Esophagus mucosa (tissue), 1 donor: Measurements from ENCODE around the gene MPRIP. TPM values are rescaled to one million over a fixed set of nuclear protein-coding genes. Genes with fewer than 3 reads are reported as not detected.
"Not testable (repeated sequence)": the region's sequence is repeated elsewhere in the genome, so short reads cannot be mapped to it uniquely, and the experiment has no call there.

ENCODE experiments used
- ATAC-seq: fragments of 200-7000 bp; cut with Tn5 transposase; one replicate; pipeline ENCODE4 v1.9.1; 2020
- total RNA-seq: library from RNA; stranded (reverse); gene quantifications from one replicate; pipeline ENCODE4 v1.2.4, GENCODE V29; 2023
- donor health status: DM: yes; HTN: yes; CAD: no.

The MPRIP gene
- total RNA-seq, 1 donor from 2014 or later = 132 TPM

GRCh38 chr17:17186551-17187505 is 144.6 kb downstream of the MPRIP start:
- ATAC-seq = no peak

- ATAC-seq = no peak
These were observed 146.3 kb downstream of the MPRIP start for GRCh38 chr17:17188586-17188985.

GRCh38 chr17:17189559-17189958 is 147.3 kb downstream of the MPRIP start:
- no peak for ATAC-seq

DNA sequence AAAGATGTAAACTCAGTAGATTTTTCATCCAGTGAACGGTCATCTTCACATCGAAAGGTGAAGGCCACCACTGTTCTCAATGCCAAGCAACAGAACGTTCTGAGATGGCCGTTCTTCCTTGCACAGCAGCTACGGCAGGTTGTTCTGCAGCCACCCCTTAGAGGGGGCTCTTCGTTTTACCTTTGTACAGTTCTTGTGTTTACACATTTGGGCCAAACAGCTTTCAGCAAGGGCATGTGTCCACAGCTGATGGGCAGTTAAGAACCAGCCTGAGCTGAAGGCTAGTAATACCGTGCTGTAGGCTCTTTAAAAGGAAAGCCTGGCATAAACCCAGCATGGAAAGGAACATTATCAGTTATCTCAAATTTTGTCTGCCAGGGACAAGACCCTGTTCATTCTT is 147.9 kb downstream of the MPRIP start:
- no peak for ATAC-seq

DNA sequence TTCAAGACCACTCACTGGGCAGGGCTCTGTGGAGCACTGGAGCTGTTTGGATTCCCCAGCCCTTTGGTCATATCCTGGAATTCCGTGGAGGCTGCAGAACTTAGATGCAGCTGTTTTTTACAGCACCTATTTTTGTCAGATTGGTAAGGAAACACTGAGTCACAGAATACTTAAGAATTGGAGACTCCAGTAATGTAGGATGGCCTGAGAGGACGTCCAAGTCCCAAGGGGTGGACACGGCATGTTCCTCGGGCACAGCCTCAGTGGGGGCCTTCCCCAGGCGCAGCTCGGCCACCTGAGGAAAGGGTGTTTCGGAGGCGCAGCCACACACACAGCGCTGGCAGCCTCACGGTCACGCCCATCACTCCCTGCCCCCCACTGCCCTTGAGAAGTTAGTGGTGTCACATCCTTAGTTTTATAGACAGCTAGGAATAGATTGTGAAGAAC is 149.1 kb downstream of the MPRIP start:
- peak; percentile 48 for ATAC-seq

DNA sequence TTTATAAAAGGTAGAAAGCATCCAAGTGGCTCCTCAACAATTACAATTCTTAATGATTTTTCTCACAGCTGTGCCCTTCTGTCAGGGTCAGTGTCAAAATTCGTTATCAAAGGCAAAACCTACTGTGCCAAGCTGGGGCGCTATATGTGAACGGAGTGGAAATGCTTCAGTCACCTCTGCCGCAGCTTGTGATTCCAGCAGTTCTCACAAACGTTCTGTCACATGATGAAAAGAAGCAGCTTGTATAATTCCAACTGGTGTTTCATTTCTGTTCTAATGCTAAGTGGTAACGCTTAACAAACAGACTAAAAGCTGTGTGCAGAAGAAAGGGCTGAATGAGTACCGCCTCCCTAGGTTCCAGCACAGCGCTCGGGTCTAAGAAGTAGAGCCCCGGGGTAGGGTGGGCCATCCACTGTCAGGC is 149.7 kb downstream of the MPRIP start:
- ATAC-seq = no peak

GRCh38 chr17:17195466-17195865 is 153.2 kb downstream of the MPRIP start:
- ATAC-seq = not testable (repeated sequence)

DNA sequence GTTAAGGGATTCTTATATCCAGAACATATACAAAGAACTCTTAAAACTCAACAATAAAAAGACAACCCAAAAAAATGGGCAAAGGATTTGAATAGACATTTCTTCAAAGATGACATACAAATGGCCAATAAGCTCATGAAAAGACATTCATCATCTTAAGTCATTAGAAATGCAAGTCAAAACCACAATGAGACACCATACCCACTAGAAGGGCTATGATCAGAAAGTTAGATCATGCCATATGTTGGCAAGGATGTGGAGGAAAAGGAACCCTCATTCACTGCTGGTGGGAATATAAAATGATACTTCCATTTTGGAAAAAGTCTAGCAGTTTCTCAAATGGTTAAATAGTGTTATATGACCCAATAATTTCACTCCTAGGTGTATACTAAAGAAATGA is 154.5 kb downstream of the MPRIP start:
- no peak for ATAC-seq

GRCh38 chr17:17198281-17198680 is 156.0 kb downstream of the MPRIP start:
- no peak for ATAC-seq

DNA sequence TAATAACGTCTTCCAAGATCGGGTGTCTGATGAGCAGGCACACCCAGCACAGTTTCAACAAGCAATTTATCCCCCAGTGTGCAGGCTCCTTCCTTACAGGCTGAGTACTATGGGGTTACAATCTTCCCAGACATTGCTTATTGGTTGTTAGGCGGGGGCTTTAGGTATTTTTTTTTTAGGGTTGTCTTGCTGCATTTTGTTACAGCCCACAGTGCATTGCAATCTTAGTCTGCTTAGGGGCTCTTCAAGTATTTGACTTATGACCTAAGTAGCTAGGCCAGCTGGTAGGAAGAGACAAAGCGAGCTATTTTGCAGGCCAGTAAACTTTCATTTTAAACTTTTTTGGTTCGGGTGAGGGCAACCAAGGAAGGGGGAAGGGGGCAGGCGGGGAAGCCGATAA is 158.1 kb downstream of the MPRIP start:
- no peak for ATAC-seq

DNA sequence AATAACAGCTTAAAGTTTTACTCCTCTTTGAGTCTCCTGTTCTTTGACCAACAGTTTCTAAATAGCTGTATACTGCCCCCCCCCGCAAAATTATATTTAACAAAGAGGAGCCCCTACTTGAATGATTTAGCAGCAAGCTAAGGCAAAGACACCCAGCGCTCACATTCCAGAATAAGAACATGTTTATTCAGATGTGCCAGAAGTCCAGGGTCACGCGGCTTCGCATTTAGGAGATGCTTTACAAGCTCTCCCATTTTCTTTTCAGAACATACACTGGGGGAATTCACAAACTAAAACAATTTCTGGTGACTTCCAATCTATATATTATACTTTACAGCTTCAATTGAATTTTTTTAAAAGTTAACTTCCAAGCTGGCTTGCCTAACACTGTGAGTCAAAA is 158.6 kb downstream of the MPRIP start:
- ATAC-seq = no peak

- ATAC-seq = no peak
These were observed 159.0 kb downstream of the MPRIP start for GRCh38 chr17:17201271-17201670.

GRCh38 chr17:17201907-17202306 is 159.7 kb downstream of the MPRIP start:
- ATAC-seq = no peak

- no peak for ATAC-seq
These were observed 161.0 kb downstream of the MPRIP start for GRCh38 chr17:17203173-17203730.

DNA sequence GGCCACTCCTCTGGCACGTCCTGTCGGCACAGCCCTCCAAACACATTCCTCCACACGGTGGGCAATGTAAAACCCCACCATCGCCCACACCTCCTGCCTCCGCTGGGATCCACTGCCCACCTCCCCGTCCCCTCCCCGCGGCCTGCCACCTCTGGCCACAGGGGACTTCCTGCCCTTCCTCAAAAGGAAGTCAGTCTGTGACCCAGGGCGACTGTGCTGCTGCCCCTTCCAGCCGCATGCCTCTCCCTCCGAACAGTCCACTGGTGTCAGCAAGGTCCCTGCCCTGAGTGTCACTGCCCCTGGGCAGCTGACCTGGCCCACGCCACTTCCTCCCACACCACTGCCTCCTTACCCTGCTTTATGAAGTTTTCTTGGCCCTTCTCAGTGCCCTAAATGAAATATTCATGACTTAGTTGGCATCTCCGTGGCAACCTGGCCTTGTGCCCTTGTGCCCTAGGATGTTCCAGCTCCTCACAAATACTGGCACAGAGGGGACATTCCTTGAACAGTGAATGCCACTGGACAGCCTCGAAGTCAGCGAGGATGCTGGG is 161.9 kb downstream of the MPRIP start:
- ATAC-seq = no peak

GRCh38 chr17:17204635-17205231 is 162.5 kb downstream of the MPRIP start:
- ATAC-seq = no peak

GRCh38 chr17:17205368-17206123 is 163.3 kb downstream of the MPRIP start:
- peak; percentile 49 for ATAC-seq

GRCh38 chr17:17206124-17206912 is 164.1 kb downstream of the MPRIP start, which contains the start of gene PLD6:
Gene PLD6 (minus strand): TSS chr17:17206333. CDS start chr17:17206286, 47 bp downstream.
- peak; percentile 84 for ATAC-seq

DNA sequence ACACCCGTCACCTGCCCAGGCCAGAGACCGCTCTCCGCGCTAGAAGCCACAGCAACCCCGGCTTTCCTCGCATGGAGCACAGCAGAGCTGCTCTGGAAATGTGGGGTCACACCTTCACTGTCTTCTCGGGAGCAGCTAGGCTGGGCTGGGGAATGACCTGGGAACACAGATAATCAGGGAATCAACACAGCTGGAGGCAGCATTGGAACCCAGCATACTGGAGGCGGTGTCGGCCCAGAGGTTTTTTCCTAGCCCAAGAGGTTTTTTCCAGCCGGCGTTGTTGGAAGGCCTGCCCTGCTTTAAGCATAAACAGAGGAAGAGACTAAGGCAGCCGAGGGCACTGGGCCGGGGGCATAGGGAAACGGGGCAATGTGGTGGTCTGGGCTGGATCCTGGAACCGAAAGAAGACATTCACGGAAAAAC is 164.7 kb downstream of the MPRIP start:
- ATAC-seq = no peak

- no peak for ATAC-seq
These were observed 165.7 kb downstream of the MPRIP start for GRCh38 chr17:17207998-17208397.

DNA sequence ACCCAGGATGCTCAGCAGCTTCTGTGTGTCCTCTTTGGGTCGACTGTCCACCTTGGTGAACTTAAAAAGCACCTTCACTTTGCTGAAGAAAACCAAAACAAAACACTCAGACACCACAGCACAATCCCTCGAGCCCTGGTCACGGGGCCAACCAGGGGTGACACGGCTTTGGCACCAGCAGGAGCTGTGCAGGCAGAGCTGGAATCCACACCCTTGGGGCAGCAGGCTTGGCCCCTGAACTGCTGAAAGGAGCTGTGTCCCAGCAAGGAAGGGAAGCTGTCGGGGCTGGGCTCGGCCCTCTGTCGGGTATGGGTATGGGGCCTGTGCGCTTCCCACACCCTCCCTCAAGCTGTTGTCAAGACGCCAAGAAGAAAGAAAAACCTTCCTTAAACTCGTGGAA is 171.5 kb downstream of the MPRIP start:
- ATAC-seq = no peak
